Measurements from ENCODE around the gene ALPG.
"Not testable (repeated sequence)": the region's sequence is repeated elsewhere in the genome, so short reads cannot be mapped to it uniquely, and the experiment has no call there.

The ALPG gene

GRCh38 chr2:232406556-232407310, at the start of gene ALPG:
Gene ALPG (plus strand): TSS chr2:232406844. CDS start chr2:232406895, 51 bp downstream.
- DNase-seq = no peak

- no peak for DNase-seq
Measured at GRCh38 chr2:232361646-232362045, 45.0 kb upstream of the ALPG start.

GRCh38 chr2:232362174-232362900, 44.3 kb upstream of the ALPG start:
- no peak for DNase-seq

GRCh38 chr2:232363064-232363783, 43.4 kb upstream of the ALPG start:
- DNase-seq = not testable (repeated sequence)

GRCh38 chr2:232363784-232364615, 42.6 kb upstream of the ALPG start:
- peak; percentile 49 for DNase-seq

- DNase-seq = not testable (repeated sequence)
Measured at GRCh38 chr2:232364806-232365594, 41.6 kb upstream of the ALPG start.

GRCh38 chr2:232365621-232366321, 40.9 kb upstream of the ALPG start:
- no peak for DNase-seq

- not testable (repeated sequence) for DNase-seq
Measured at GRCh38 chr2:232366461-232366860, 40.2 kb upstream of the ALPG start.

GRCh38 chr2:232367016-232367415, 39.6 kb upstream of the ALPG start:
- DNase-seq = no peak

GRCh38 chr2:232367591-232368233, 38.9 kb upstream of the ALPG start:
- DNase-seq = no peak

GRCh38 chr2:232368311-232368731, 38.3 kb upstream of the ALPG start:
- DNase-seq = no peak

- DNase-seq = no peak
Measured at GRCh38 chr2:232369126-232369951, 37.3 kb upstream of the ALPG start.

- not testable (repeated sequence) for DNase-seq
Measured at GRCh38 chr2:232370007-232370406, 36.6 kb upstream of the ALPG start.

GRCh38 chr2:232372231-232373208, 34.1 kb upstream of the ALPG start:
- DNase-seq = no peak

- no peak for DNase-seq
Measured at GRCh38 chr2:232374356-232374755, 32.3 kb upstream of the ALPG start.

- DNase-seq = no peak
Measured at GRCh38 chr2:232375164-232375563, 31.5 kb upstream of the ALPG start.

GRCh38 chr2:232376260-232376659, 30.4 kb upstream of the ALPG start:
- DNase-seq = no peak

GRCh38 chr2:232376713-232377112, 29.9 kb upstream of the ALPG start:
- no peak for DNase-seq

All from DMS79 (cell line).